ENCODE results near the gene OPCML.

GRCh38 chr11:133243832-133244231, 288.5 kb downstream of the OPCML start:
- TF ChIP-seq CTCF (IDR thresholded peaks at IDR 0.05) (no peak), POLR2A (IDR thresholded peaks at IDR 0.05) (no peak)

Measured in lower leg skin (tissue), 3 donors.